ENCODE measurements around the gene DNAH17.

The DNAH17 gene

GRCh38 chr17:78384479-78385175 is 192.6 kb downstream of the DNAH17 start:
- DNase-seq = no peak

DNA sequence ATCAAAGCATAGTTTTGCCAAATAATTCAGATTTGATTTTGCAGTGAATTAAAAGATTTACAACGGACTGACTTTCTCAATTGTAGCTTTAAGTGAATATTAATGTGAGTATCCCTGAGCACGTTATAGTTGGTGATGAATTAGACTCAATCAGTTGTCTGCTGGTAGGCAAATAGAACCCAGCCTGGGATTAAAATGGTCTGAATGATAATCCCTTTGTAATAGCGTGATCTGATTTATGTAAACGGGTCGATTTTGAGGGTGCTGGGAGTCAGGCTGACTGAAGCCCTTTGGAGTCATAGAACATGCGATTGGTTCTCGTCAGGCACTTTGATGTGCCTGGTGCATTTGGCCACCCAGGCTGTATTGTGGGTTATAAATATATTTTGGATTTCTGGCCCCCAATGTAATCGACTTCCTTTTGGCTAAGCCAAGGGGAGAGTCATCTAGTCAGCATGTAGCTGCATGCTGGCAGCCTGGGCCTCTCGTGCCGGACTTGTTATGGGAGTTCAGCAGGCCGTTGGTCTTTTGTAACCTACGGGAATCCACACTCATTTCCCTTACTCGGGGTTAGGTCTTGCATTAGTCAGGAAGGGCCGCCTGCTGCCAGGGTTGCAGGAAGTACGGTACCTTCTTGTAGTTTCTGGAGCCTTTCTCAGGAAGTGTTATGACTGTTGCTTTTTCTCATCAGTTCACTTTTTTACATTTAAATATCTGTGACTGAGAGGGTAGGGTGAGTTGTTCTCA is 193.3 kb downstream of the DNAH17 start:
- H3K4me1 ChIP-seq (ENCODE audit: low read length) = peaks cover 21% of the 10 kb centered on the region
- H3K4me2 ChIP-seq (ENCODE audit: low read depth, low read length) = no peak overlapping the region
- no peak overlapping the region for H3K4me3 ChIP-seq (ENCODE audit: low read length)
- peaks cover 96% of the 10 kb centered on the region for H3K79me2 ChIP-seq (ENCODE audit: low read length)
- no peak overlapping the region for H3K9ac ChIP-seq (ENCODE audit: low read length)
- no peak for TF ChIP-seq EZH2 (optimal IDR thresholded peaks at IDR 0.05; ENCODE audit: low read depth, low read length)
- TF ChIP-seq, protein P1, sequence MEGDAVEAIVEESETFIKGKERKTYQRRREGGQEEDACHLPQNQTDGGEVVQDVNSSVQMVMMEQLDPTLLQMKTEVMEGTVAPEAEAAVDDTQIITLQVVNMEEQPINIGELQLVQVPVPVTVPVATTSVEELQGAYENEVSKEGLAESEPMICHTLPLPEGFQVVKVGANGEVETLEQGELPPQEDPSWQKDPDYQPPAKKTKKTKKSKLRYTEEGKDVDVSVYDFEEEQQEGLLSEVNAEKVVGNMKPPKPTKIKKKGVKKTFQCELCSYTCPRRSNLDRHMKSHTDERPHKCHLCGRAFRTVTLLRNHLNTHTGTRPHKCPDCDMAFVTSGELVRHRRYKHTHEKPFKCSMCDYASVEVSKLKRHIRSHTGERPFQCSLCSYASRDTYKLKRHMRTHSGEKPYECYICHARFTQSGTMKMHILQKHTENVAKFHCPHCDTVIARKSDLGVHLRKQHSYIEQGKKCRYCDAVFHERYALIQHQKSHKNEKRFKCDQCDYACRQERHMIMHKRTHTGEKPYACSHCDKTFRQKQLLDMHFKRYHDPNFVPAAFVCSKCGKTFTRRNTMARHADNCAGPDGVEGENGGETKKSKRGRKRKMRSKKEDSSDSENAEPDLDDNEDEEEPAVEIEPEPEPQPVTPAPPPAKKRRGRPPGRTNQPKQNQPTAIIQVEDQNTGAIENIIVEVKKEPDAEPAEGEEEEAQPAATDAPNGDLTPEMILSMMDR (IDR thresholded peaks at IDR 0.05; ENCODE audit: low read length) = no peak
- TF ChIP-seq EZH2phosphoT487 (IDR thresholded peaks at IDR 0.05; ENCODE audit: low read length) = no peak
- no peaks in the 10 kb centered on the region; the same call in 1 of the 2 replicates for H3F3A ChIP-seq (ENCODE audit: insufficient read depth, low read length)
- no peaks in the 10 kb centered on the region for H3K27me3 ChIP-seq (replicated peaks; ENCODE audit: insufficient read depth, low read length)
- H2AFZ ChIP-seq (ENCODE audit: low read length) = no peak overlapping the region
- no peaks in the 10 kb centered on the region for H3K36me3 ChIP-seq (replicated peaks; ENCODE audit: insufficient read depth, low read length)
- peaks cover 11% of the 10 kb centered on the region for H4K20me1 ChIP-seq (ENCODE audit: insufficient read depth, low read length)
- no peaks in the 10 kb centered on the region for H3K9me2 ChIP-seq (replicated peaks; ENCODE audit: insufficient read depth, low read length)
- no peaks in the 10 kb centered on the region for H3K9me3 ChIP-seq (replicated peaks; ENCODE audit: insufficient read depth, low read length)
- DNase-seq = no peak
- no peak overlapping the region for H3K27ac ChIP-seq (ENCODE audit: low read length)

More at GRCh38 chr17:78384479-78385175, 192.6 kb downstream of the DNAH17 start:
- H2AFZ ChIP-seq (ENCODE audit: low read length) = no peak overlapping the region
- no peaks in the 10 kb centered on the region for H3K36me3 ChIP-seq (replicated peaks; ENCODE audit: insufficient read depth, low read length)
- peaks cover 11% of the 10 kb centered on the region for H4K20me1 ChIP-seq (ENCODE audit: insufficient read depth, low read length)
- H3K4me3 ChIP-seq (ENCODE audit: low read length) = no peak overlapping the region
- H3K27ac ChIP-seq (ENCODE audit: low read length) = no peak overlapping the region
- peaks cover 21% of the 10 kb centered on the region for H3K4me1 ChIP-seq (ENCODE audit: low read length)
- no peak overlapping the region for H3K9ac ChIP-seq (ENCODE audit: low read length)
- TF ChIP-seq EZH2phosphoT487 (IDR thresholded peaks at IDR 0.05; ENCODE audit: low read length) (no peak), EZH2 (optimal IDR thresholded peaks at IDR 0.05; ENCODE audit: low read depth, low read length) (no peak)
- TF ChIP-seq, protein P1 (IDR thresholded peaks at IDR 0.05; ENCODE audit: low read length) = no peak
- H3F3A ChIP-seq (ENCODE audit: insufficient read depth, low read length) = no peaks in the 10 kb centered on the region; the same call in 1 of the 2 replicates
- peaks cover 92% of the 10 kb centered on the region for H3K79me2 ChIP-seq (ENCODE audit: low read length)
- no peak overlapping the region for H3K4me2 ChIP-seq (ENCODE audit: low read depth, low read length)
- H3K9me2 ChIP-seq (replicated peaks; ENCODE audit: insufficient read depth, low read length) = no peaks in the 10 kb centered on the region
- no peaks in the 10 kb centered on the region for H3K27me3 ChIP-seq (replicated peaks; ENCODE audit: insufficient read depth, low read length)
- no peaks in the 10 kb centered on the region for H3K9me3 ChIP-seq (replicated peaks; ENCODE audit: insufficient read depth, low read length)

GRCh38 chr17:78381601-78382232 is 195.5 kb downstream of the DNAH17 start:
- no peaks in the 10 kb centered on the region for H3K27me3 ChIP-seq (replicated peaks; ENCODE audit: insufficient read depth, low read length)
- no peak for DNase-seq
- H3K36me3 ChIP-seq (replicated peaks; ENCODE audit: insufficient read depth, low read length) = no peaks in the 10 kb centered on the region
- H3K79me2 ChIP-seq (ENCODE audit: low read length) = peaks cover 81% of the 10 kb centered on the region
- peaks cover 8% of the 10 kb centered on the region for H4K20me1 ChIP-seq (ENCODE audit: insufficient read depth, low read length)
- no peak overlapping the region for H3K9ac ChIP-seq (ENCODE audit: low read length)
- H3K27ac ChIP-seq (ENCODE audit: low read length) = no peak overlapping the region
- H3K4me2 ChIP-seq (ENCODE audit: low read depth, low read length) = no peak overlapping the region
- H3K9me3 ChIP-seq (replicated peaks; ENCODE audit: insufficient read depth, low read length) = no peaks in the 10 kb centered on the region
- no peak for TF ChIP-seq EZH2phosphoT487 (IDR thresholded peaks at IDR 0.05; ENCODE audit: low read length)
- TF ChIP-seq, protein P1 (IDR thresholded peaks at IDR 0.05; ENCODE audit: low read length) = no peak
- TF ChIP-seq EZH2 (optimal IDR thresholded peaks at IDR 0.05; ENCODE audit: low read depth, low read length) = no peak
- H3K4me3 ChIP-seq (ENCODE audit: low read length) = no peak overlapping the region
- no peaks in the 10 kb centered on the region for H3K9me2 ChIP-seq (replicated peaks; ENCODE audit: insufficient read depth, low read length)
- H2AFZ ChIP-seq (ENCODE audit: low read length) = no peak overlapping the region
- H3K4me1 ChIP-seq (ENCODE audit: low read length) = peaks cover 21% of the 10 kb centered on the region
- no peaks in the 10 kb centered on the region for H3F3A ChIP-seq (ENCODE audit: insufficient read depth, low read length)

Measured in MM.1S (cell line).